GM18519 (cell line): Measurements from ENCODE around the gene NOL4L.

Experiments used
- ATAC-seq: cut with Tn5 transposase; IDR thresholded peaks from one replicate; pipeline ENCODE4 v1.9.1; 2021; ENCODE audit warnings: mild to moderate bottlenecking, moderate library complexity; ENCODE audit not compliant: unreplicated experiment, low FRiP score

NOL4L gene

DNA sequence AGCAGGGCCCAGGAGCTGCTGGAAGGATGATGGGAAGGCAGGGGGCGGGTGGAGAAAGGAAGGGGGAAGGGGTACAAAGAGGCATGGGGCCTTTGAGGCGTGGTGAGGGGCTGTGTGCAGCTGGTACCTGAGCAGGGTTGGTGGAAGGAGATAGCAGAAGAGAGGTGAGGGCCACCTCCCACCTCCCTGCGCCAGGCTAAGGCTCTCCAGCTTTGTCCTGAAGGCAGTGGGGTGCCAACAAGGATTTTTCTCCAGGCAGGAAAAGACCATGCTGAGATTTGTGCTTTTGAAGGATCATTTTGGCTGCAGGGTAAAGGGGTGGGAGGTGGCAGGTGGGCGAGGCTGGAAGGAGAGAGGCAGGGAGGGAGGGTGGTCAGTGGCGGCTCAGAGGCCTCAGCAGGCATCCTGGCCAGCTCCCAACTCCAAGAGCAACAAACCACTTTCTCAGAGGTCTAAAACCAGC is 40.8 kb downstream of the NOL4L start:
- no peak for ATAC-seq

DNA sequence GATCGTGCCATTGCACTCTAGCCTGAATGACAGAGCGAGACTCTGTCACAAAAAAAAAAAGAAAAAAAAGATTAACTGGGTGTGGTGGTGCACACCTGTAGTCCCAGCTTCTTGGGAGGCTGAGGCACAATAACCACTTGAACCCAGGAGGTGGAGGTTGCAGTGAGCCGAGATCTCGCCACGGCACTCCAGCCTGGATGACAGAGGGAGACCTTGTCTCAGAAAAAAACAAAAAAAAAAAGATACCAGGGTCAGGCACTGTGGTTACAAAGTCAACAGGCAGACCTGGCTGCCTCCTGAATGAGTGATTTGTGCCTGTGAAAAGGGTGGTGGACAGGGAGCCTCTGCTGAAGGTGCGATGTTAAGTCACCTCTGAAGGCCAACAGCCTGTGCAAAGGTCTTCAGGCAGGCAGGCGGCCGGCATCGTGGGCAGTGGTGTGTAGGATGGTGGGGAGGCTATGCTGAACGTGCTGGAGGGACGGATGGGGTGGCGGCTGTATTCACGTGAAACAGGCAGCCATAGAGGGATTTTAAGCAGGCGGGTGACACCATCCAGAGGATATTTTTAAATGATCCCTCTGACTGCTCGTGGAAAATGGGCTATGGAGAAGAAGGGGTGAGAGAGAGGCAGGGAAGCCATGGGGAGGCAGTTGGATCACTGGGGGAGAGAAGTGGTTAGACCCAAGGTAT is 41.4 kb downstream of the NOL4L start:
- no peak for ATAC-seq

DNA sequence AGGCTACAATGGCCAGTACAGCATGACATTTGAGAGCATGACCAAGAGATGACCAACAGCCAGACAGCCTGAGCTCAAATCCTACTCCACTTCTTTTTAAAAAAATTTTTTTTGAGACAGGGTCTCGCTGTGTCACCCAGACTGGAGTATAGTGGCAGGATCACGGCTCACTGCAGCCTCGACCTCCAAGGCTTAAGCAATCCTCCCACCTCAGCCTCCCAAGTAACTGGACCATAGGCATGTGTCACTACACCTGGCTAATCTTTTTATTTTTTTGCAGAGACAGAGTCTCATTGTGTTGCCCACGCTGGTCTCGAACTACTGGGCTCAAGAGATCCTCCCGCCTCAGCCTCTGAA is 42.9 kb downstream of the NOL4L start:
- ATAC-seq, result no peak

DNA sequence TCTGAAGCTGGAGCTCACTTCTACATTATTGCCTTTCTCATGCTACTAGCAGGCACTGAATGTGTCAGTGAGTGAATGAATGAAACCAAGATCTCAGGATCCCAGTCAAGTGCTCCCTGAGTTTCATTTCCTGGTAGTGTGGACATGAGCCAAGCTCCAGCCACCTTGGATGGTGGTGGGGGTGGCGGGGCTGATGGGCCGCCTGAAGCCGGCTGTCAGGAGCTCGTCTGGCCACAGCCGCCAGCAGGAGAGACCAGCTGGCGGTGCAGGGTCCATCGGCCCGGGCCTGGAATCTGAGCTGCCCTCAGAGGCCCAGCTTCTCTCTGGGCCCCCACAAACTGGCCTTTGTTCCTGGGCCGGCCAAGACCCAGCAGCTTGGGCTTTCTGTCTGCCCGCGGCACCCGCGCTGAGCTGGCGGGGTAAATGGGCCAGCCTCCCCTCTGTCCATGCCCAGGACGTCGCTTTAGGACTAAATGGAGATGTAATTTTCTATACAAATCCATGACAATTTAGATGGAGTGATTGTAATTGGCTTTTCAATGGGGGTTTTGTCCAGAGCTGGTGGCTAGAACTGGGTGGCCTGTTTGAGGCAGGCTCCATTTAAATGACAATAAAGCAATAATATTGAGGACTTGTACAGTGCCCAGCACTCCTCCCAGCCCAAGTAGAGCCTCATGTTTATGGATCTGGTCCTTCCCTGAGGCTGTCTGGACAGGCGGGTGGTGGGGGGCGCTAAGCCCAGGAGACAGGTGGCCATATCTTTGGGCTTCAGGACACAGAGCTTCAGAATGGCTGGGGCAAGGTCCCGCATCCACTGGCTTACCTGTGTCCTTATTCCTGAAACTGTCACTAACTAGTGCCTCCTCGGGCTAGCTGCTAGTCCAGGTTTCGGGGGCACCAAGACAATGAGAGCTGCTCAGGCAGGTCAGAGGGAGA is 43.5 kb downstream of the NOL4L start:
- no peak for ATAC-seq

DNA sequence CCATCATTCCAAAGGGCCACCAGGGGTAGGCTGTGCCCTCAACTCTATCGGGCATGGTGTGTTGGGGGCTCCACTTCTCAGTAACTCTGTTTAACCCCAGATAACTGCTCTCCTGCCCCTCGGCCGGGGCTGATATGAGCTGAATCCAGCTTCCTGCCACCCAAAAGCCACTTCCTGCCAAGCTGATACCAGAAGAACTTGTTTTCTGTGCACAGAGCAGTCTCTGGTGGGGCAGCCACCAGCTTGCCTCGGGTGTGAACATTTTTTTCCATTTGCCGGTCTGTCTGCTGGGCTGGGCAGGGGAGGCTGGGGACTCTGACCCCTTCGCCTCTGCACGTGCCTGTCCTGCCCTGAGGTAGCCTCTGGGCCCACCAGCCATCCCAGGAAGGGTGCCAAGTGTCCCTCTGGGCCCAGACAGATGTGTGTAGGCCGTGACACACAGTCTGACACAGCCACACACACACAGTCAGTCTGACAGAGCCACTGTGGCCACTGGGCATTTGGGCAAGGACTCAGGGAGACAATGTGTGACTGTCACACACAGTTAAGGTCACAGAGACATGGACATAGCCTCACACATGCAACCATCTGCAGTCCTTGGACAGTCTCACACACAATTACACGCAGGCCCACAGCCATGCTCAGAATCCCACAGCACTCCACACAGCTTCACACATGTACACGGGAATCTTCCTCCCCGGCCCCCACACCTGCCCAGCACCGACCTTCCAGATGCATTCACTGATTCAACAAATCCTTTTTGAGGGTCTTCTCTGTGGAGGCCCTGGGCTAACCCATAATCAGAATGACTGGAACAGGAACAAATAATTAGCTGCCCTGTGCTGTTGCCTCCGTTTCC is 45.1 kb downstream of the NOL4L start:
- ATAC-seq, result no peak

DNA sequence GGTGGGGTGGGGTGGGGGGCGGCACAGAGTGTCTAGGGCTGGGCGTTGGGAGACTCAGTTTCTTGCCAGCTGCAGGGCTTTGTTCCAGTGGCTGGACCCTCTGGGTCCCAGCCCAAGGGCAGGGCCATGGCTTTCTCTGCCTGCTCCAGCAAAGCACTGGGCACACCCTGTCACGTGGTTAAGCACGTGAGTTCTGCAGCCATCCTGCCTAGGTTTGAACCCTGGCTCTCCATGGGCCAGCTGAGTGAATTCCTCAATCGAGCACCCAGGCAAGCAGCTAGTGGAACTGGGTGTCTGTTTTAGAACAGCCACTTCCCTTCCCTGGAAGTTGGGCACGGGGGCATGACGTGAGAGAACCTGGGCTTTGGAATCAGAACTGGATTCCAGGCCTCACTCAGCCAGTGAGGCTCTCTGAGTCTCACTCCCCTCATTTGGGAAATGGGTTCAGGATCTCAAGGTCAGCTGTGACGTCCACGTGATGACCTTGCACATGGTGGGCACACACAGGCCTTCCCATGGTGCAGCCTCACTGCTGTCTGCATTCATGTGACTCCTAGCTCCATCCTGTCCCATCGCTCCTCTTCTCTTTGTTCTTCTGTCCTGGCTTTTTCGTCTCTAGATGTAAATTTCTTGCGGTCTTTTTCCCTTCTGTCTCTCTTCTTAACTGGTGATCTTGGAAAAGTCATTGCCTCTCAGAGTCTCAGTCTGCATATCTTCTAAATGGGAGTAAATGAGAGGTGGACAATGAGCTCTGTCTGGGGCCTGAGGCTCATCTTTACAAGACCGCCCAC is 45.9 kb downstream of the NOL4L start:
- no peak for ATAC-seq

DNA sequence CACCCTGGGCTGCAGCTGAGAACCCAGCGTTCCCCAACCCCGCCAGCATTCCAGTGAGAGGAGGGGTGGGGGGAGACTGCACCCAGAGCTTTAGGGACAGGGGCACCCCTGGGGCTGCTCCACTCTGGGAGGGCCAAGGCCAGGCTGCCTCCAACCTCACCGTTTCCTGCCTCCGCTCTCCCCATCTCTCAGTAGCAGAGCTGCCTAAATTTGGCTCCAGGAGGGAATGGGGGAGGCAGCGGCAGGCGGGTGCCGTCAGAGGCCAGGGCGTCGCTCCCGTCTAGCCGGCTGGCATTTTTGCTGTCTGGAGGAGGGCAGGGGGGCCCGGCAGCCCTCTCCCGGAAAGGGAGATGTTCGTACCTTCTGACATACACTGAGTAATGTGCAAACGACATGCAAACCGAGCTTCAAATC is 46.6 kb downstream of the NOL4L start:
- ATAC-seq, result no peak

DNA sequence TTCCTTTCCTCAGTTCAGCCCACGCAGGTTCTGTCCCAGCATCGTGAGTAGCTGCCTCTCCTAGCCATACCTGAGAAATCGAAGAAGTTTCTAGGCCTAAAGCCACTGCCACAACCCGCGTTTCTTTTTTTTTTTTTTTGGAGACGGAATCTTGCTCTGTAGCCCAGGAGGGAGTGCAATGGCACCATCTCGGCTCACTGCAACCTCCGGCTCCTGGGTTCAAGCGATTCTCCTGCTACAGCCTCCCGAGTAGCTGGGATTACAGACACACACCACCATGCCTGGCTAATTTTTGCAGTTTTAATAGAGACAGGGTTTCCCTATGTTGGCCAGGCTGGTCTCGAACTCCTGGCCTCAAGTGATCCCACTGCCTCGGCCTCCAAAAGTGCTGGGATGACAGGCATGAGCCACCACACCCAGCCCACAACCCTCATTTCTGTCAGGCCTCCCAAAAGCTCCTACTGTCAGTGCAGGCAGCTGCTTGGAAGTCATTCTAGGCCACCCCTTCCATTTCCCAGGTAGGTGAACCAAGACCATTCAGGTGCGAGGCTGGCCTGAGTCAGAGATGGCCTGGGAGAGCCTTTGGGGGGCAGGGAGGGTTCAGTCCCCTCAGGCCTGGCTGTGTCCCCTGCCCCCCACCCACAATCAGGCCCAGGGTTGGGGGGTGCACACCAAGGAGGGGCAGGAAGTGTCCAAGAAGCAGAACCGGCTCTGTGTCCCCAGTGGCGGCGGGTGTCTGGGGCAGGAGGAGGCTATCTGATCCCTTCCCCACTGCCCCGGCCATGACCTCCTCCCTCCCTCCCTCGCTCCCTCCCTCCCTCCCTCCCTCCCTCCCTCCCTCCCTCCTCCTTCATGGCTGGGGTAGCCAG is 47.2 kb downstream of the NOL4L start:
- no peak for ATAC-seq

DNA sequence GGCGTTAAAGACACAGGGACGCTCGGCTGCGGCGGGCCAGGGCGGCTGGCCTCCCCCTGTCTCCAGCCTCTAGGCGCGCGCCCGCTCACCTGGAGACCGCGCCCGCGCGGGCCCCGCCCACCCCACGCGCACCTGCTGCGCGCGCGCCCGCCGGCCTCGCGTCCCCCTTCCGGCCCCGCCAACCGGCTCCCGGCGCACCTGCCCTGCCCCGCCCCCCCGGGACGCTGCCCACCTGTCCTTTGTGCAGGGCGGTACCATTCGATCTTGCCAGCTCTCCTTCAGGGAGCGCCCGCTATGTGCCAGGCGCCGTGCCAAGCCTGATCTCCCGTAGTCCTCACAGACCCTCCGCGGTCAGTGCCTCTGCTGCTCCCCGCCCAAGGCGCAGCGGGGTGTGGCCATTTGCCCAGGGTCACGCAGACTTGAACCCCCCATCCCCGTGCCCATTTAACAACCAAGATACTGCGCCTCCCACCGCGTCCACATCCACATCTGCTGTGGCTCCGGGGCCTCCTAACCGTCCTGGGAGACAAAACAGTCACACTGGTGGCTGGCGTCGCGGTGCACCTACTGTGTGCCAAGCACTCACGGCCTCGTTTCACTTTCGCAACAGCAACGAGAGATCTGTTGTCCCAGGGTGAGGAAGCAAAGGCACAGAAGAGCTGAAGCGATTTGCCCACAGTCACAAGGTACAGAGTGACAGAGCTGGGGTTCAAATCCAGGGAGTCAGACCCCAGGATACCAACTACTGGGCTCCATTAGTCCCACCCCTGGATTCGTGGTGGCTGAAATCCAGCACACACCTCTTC is 48.1 kb downstream of the NOL4L start:
- no peak for ATAC-seq

DNA sequence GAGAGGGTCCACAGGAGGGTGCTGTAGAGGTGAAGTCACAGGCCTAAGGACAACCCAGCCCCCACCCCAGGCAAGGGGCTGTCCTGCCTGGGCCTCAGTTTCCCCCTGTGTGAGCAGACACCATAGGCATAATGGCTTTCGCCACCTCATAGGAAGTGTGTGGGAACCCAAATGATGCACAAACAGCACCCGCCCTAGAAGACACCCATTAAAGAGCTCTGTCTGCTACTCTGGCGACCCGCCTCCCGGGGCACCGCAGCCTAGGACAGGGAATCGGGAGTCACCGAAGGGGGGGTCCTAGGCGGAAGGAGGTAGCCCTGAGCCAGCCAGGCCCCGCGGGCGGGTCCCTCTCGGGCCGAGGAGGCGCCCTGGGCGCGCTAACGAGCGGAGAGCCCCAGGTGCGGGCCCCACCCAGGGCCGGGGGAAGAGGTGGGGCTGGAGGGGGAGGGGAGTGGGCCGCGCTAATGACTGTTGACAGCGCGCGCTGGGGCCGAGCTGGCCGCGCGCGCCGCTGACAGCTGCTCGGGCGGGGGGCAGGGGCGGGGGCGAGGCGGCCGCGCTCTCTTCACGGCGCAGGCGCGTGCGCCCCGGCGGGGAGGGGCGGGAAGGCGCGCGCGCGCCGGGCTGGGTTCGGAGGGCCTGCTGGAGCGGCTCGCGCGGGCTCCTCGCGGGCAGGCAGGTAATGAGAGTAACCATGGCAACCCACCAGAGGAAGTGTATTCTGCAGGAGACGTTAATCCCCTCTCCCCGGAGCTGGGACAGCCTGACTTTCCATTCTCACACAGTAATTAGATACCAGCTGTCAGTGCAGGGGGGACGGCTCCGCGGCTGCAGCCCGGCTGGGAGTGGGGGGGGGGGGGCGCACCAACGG is 48.9 kb downstream of the NOL4L start:
- ATAC-seq, result no peak

DNA sequence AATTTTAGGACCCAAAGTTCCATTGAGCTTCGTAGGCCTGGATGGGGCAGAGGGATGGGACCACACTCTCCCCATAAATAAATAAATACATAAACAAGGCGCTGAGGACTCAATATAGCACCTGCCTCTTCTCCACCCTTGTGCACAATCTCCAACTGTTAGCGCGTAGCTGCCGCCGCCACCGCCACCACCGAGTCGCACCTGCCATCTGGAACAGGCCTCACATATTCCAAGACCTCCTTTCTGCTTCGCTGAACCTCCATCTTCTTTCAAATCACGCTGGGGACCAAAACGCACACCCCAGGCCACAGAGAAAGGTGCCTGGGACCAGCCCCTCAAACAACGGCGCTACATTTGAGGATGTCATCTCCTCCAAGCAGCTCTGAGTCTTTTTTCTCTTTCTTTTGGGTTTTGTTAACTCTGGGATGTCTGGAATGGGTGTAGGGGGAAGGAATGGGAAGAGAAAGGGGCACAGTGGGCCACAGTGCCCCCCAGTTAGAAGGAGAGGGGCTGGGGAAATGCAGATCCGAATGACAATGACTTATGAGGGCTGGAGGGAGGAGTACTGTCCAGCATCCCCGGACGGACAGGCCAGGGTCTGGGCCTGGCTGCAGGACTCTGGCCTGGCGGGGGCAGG is 49.7 kb downstream of the NOL4L start:
- no peak for ATAC-seq

DNA sequence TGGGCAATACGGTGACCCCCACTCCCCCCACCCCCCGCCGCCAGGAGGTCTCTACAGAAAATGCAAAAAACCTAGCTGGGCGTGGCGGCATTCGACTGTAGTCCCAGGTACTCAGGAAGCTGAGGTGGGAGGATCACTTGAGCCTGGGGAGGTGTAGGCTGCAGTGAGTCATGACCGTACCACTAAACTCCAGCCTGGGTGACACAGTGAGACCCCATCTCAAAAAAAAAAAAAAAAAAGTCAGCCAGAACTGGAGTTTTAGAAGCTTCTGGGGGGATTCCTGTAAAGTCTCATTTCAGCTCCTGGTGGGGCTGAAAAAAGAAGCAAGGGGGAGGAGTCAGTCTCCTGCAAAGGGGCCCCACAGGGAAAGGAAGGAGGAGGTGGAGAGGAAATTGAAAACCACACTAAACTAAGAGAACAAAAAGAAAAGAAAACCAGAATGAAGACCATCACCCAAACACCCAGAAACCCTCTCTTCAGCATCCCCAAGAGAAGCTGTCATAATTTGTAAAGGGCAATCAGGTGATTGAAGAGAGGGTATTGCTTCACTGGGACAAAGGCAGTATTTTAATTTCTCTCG is 50.4 kb downstream of the NOL4L start:
- no peak for ATAC-seq

DNA sequence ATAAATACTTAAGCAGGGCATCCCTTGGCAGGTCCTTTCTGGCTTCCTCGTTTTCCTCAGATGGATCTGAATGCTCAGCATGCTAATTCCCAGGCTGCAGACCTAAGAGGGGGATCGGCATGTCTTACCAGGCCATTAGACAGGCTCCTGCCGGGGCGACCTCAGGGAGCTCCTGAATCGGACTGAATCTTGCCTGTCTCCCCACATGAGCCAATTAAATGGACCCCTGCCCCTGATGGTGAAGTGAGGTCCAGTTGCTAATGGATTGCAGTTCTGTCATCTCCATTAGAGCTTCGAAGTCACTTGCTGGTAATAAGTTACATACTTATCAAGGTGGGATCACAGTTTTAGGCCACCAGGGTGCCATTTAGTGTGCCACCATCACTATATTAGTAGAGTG is 51.4 kb downstream of the NOL4L start:
- no peak for ATAC-seq

DNA sequence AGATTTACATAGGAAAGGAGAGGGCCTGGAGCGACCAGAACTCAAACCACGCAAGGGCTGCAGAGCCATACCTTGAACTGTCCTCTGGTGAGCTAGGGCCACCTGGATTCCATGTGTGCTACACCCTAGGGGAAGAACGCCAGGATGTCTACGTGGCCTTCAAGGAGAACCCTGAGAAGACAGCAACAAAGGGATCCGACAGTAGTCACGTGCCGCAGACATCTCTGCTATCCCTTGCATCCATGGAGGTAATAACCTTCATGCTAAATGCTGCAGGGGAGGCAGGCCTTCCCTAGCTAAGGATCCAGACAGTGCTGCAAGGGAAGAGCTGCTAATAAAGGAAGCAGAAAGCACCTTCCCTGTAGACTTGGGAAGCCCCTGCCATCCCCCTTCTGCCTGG is 52.9 kb downstream of the NOL4L start:
- no peak for ATAC-seq

DNA sequence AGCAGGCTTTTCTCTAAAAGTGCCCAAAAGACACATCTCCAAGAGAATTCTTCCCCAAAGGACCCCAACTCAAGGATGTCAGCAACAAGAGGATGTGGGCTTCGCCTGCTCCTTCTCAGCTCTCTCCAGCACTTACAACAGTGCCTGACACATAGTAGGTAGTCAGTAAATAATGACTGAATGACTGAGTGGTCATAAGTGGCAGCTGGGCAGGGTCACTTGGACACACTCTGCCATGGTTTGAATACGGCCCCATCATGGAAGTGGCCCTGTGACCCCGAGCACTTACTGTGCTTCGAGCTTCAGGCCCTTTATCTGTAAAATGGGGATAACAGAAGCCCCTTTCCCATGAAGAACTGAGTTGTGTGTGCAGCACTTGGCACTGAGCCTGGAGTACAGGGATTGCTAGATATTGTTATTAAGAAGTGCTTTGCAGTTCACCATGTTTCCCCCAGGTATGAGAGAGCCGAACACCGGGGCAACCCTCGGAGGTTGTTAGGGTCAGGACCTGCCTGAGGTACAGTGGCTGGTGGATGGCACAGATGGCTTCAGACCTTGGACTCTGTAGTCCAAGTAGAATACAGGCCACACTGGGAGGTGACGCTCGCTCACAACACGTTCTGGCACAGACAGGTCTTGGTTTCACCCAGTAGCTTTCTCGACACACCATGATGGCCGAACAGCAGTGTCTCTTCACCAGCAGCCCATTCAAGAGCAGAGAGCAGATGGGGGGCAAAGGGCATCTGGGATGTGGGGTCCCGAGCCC is 56.0 kb downstream of the NOL4L start:
- ATAC-seq, result no peak
